Transverse colon (tissue), 4 donors: ENCODE results near the gene COQ10B.

ENCODE experiments used
- EP300 ChIP-seq: sonication (generic); formaldehyde crosslinking; IDR thresholded peaks from one replicate; pipeline ENCODE4 v1.6.1; 2017; ENCODE audit warnings: antibody characterized with exemption, low read depth
- POLR2A ChIP-seq: fragments of 450-650 bp; IDR thresholded peaks from one replicate; pipeline ENCODE4 v1.6.1; 2016; ENCODE audit warnings: antibody characterized with exemption, mild to moderate bottlenecking, moderate library complexity
- POLR2AphosphoS5 ChIP-seq, 3 donors: sonication (generic); formaldehyde crosslinking; IDR thresholded peaks; one replicate each; pipeline ENCODE4 v1.6.1; 2016; ENCODE audit warnings: antibody characterized with exemption in 3 of 3
- TF ChIP-seq, protein P1 (sequence below), 5 experiments: fragments of 200-600 bp in 3 of 5; fragments of 450-650 bp in 2 of 5; sonication (generic) in 3 of 5; IDR thresholded peaks; 1 replicate in 2 of 5; 2 replicates in 3 of 5; pipeline ENCODE4 v1.5.1; 2016 to 2017; ENCODE audit warnings: antibody characterized with exemption in 5 of 5, inconsistent platforms in 3 of 5, mild to moderate bottlenecking in 2 of 5, moderate library complexity in 1 of 5

DNA sequence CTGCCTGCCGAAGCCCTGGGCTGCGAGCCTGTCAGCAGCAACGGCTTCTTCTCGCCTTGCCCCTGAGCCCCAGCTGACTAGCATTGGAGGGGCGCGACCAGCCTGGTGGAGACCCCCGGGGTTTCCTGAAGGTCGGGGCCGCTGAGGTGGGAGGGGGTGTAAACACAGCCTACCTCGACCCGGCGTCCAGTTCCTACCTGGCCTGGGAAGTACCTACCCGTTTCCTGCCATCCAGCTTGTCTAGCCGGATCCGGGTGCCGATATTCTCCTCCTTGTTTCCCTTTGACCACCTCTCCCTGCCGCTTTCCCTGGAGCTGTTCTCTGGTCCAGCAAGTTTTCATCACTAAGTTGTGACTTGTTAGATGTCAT lies 63.0 kb downstream of the COQ10B start:
- TF ChIP-seq EP300: no peak
- TF ChIP-seq, protein P1, sequence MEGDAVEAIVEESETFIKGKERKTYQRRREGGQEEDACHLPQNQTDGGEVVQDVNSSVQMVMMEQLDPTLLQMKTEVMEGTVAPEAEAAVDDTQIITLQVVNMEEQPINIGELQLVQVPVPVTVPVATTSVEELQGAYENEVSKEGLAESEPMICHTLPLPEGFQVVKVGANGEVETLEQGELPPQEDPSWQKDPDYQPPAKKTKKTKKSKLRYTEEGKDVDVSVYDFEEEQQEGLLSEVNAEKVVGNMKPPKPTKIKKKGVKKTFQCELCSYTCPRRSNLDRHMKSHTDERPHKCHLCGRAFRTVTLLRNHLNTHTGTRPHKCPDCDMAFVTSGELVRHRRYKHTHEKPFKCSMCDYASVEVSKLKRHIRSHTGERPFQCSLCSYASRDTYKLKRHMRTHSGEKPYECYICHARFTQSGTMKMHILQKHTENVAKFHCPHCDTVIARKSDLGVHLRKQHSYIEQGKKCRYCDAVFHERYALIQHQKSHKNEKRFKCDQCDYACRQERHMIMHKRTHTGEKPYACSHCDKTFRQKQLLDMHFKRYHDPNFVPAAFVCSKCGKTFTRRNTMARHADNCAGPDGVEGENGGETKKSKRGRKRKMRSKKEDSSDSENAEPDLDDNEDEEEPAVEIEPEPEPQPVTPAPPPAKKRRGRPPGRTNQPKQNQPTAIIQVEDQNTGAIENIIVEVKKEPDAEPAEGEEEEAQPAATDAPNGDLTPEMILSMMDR (IDR thresholded peaks at IDR 0.05): no peak
- no peak for TF ChIP-seq POLR2A
- no peak for TF ChIP-seq POLR2AphosphoS5 (IDR thresholded peaks at IDR 0.05)
